DMS114 treated with DMSO at 0.1 percent for 48 hours (cell line): Measurements from ENCODE around the gene C2orf68.
A peak's percentile ranks its signal among the peaks of the same experiment; 100 is the strongest.
"Not testable (repeated sequence)": the region's sequence is repeated elsewhere in the genome, so short reads cannot be mapped to it uniquely, and the experiment has no call there.

ENCODE experiments used
- DNase-seq: peaks from one replicate; lab custom pipeline; 2025; ENCODE audit not compliant: unreplicated experiment; lab: John Stamatoyannopoulos, UW

C2orf68 gene

DNA sequence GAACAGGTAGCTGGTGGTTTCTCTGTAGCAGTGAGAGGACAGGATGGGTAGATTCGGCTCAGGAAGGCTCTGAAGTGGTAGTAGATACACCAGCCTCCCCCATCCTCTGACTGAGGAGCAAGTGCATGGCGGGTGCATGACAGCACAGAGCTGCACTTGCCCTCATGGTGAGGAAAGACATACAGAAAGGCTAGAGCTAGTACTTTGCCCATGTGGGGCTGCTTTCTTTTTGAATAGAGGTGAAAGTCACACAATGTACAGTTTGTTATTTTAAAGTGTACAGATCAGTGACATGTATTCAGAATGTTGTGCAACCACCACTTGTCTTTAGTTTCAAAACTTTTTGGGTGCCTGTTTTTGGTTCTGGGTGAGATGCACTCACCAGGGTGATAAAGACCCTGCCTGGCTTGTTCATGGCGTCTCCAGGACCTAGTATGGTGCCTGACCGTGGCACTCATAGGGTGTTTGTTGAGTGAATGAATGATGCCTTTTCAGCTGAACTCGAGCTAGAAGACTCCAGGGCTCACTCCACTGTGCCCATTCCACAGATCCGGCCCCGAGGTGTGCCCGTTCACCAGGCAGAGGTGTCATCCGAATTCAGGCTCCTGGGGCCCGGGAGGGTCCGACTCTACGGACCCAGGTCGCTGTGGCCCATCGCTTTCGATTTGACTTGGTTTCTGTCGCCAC lies 28.1 kb downstream of the C2orf68 start:
- DNase-seq: no peak

- no peak for DNase-seq
Measured at GRCh38 chr2:85582492-85582891, 29.4 kb downstream of the C2orf68 start.

DNA sequence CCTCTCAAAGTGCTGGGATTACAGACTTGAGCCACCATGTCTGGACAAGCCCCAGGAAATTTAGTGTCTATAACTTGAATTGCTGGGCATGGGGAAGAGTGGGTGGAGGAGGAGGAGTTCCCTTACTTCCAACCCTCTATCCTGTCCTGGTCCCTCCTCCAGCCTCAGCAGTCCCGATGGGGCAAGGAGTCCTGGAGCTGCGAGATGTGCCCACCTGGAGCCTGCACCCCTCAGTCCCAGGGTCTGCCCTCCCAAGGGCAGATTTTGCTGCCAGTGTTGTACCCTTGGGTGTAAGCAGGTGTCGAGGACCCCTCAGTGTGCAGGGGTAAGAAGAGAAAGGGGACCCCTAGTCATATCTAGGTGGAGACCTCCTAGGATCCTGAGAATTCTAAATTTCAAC lies 31.7 kb downstream of the C2orf68 start:
- DNase-seq: no peak

DNA sequence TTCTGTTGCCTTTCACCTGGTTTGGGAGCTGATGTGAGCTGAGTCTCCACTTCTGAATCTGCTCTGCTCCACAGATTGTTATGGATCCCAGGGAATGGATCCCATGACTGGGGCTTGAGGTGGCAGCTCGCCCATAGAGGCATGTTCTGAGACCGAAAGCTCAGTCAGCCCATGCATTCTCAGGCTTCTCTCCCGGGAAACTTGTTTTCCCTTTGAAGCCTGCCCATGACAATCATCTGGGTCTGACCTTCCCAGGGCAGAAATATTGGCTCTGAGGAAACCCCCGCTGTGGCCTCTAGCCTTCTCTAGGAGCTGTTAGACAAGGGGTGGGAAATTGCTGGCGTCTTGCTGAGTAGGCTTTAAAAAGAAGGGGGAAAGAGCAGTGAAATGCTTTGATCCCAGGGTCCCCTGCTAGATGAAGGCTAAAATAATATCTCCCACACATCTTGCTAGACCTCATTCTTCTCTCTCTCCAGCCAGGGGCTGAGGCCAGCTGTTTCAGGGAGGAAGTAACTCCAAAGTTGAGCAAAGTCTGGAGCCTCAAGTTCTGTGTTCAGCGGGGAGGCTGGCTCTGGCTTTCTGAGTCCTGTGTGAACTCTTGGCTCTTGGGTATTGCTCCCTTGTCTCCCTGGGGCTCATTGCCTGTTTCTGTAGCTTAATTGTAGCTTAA lies 32.5 kb downstream of the C2orf68 start:
- DNase-seq: no peak

GRCh38 chr2:85578243-85579180 lies 33.4 kb downstream of the C2orf68 start:
- no peak for DNase-seq

GRCh38 chr2:85577386-85578242 lies 34.3 kb downstream of the C2orf68 start, which contains the start of gene VAMP8:
Gene VAMP8 (plus strand): TSS chr2:85577586. CDS start chr2:85577647, 61 bp downstream.
- no peak for DNase-seq

- no peak for DNase-seq
Measured at GRCh38 chr2:85577063-85577385, 34.8 kb downstream of the C2orf68 start.

GRCh38 chr2:85575739-85576138 lies 36.1 kb downstream of the C2orf68 start:
- no peak for DNase-seq

DNA sequence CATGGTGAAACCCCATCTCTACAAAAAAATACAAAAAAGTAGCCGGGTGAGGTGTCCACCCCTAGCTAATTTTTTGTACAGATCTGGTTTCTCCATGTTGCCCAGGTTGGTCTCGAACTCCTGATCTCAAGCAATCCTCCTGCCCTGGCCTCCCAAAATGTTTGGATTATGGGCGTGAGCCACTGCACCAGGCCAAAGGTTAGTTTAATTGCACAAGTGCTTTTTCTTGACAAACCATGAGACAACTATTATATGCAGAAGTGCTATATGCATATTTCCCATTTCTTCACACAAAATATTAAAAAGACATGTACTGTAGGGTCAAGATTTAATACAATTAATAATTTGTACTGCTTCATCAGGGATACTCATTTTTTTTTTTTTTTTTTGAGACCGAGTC lies 45.6 kb downstream of the C2orf68 start:
- DNase-seq: no peak

GRCh38 chr2:85564144-85564563 lies 47.7 kb downstream of the C2orf68 start:
- no peak for DNase-seq

- DNase-seq: peak; percentile 92
Measured at GRCh38 chr2:85561280-85562212, 50.3 kb downstream of the C2orf68 start, which contains the start of gene GGCX. Gene GGCX (minus strand): TSS chr2:85561493. CDS start chr2:85561428, 65 bp downstream.

DNA sequence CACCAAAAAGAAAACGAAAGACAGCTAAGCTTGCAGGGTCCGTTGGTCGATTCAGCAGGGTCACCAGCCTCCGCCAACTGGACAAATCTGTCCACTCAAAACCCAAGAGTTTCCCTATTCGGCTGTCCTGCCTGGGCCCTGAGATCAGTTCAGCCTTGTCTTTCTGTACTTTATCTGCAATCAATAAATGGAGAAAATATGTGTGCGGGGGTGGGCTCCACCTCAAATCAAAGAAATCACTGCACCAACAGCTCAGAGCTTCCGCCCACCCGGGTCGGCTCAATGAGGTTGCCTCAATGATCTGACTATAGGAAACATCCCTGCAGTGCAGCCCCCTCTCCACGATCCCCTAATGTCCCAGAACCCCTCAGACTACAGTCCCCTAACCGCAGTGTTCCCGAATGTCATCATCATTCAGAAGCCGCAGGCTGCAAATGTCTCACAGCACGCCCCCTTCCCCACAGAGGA lies 51.0 kb downstream of the C2orf68 start:
- no peak for DNase-seq

- DNase-seq: not testable (repeated sequence)
Measured at GRCh38 chr2:85560403-85560726, 51.5 kb downstream of the C2orf68 start.

GRCh38 chr2:85558160-85558559 lies 53.7 kb downstream of the C2orf68 start:
- no peak for DNase-seq

DNA sequence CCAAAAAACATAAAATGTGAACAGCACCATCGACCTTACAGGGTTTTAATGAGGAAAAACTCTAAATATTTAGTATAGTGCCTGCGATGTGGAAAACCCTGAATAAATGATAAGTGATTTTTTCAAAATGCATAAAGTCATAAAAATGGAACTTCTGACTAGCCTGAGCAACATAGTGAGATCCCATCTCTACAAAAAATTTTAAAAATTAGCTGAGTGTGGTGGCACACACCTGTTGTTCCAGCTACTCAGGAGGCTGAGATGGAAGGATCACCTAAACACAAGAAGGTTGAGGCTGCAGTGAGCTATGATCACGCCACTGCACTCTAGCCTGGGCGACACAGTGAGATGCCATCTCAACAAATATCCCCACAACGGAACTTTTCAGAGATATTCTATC lies 54.7 kb downstream of the C2orf68 start:
- no peak for DNase-seq
